K562 (cell line): ENCODE data around the gene ZNF407. TPM values are rescaled to one million over a fixed set of nuclear protein-coding genes. Genes with fewer than 3 reads are reported as not detected.

Experiments used
- ATAC-seq: fragments of 200-7000 bp; cut with Tn5 transposase; 3 replicates; pipeline ENCODE4 v1.9.1; 2020; ENCODE audit warnings: moderate library complexity
- BruUV-seq: library from RNA; stranded (reverse); fragments of 400-500 nt; replicated peaks from 2 replicates; lab custom pipeline; 2021; lab: Mats Ljungman, UMichigan
- CTCF ChIA-PET: fragments of 300-600 bp; formaldehyde crosslinking; extraction: SDS; loops from one replicate; lab custom pipeline; 2021; ENCODE audit warnings: low intra/inter-chr PET ratio; lab: Yijun Ruan, JAX
- POLR2A ChIA-PET: fragments of 300-600, 350-650 bp; sonication (Branson Sonifier 250); formaldehyde crosslinking; extraction: SDS; loops from one replicate; lab custom pipeline; 2021; ENCODE audit warnings: antibody characterized with exemption, inconsistent platforms; lab: Yijun Ruan, JAX
- DNase-seq, 4 experiments: peaks; one replicate each; pipeline versions ENCODE4 v3.0.0 to v3.0.0-alpha.2; 2011 to 2018; ENCODE audit warnings: low spot score in 3 of 4, mixed read lengths in 3 of 4; ENCODE audit errors: extremely low read depth in 1 of 4
- FAIRE-seq: peaks from 2 replicates; lab custom pipeline; 2011; peaks lifted over from hg19 to GRCh38; lab: Jason Lieb, UNC
- H2AFZ ChIP-seq: 2 replicates; pipeline ENCODE4 v1.6.0; 2011; ENCODE audit warnings: low read depth, low read length, control low read depth, inconsistent platforms
- H3K27ac ChIP-seq: fragments of 200-600 bp; 3 replicates; pipeline ENCODE4 v1.8.0; 2011; ENCODE audit warnings: low read depth, mild to moderate bottlenecking, control low read depth, inconsistent platforms, low read length, moderate library complexity, mixed read lengths; ENCODE audit errors: extremely low read depth
- H3K27me3 ChIP-seq, 2 experiments: fragments of 300-600 bp in 1 of 2; 2 replicates in 1 of 2; 3 replicates in 1 of 2; pipeline versions ENCODE4 v1.6.0 to v1.8.0; 2011; ENCODE audit warnings: inconsistent platforms in 2 of 2, low read length in 2 of 2, mild to moderate bottlenecking in 1 of 2, mixed read lengths in 1 of 2, moderate library complexity in 1 of 2; ENCODE audit not compliant: control insufficient read depth in 2 of 2, insufficient read depth in 2 of 2
- H3K36me3 ChIP-seq: fragments of 300-600 bp; 3 replicates; pipeline ENCODE4 v1.8.0; 2011; ENCODE audit warnings: mild to moderate bottlenecking, low read length, inconsistent platforms; ENCODE audit not compliant: control insufficient read depth, insufficient read depth
- H3K4me1 ChIP-seq, 2 experiments: fragments of 200-600 bp in 1 of 2; replicated peaks in 1 of 2; 2 replicates in 1 of 2; 3 replicates in 1 of 2; pipeline versions ENCODE4 v1.5.1 to v1.8.0; 2011; ENCODE audit warnings: inconsistent platforms in 2 of 2, low read length in 2 of 2, mild to moderate bottlenecking in 1 of 2, mixed read lengths in 1 of 2, moderate library complexity in 1 of 2; ENCODE audit not compliant: control insufficient read depth in 2 of 2, insufficient read depth in 2 of 2
- H3K4me2 ChIP-seq: 2 replicates; pipeline ENCODE4 v1.6.1; 2011; ENCODE audit warnings: low read length, control low read depth, inconsistent platforms, mixed read lengths; ENCODE audit not compliant: insufficient read depth
- H3K4me3 ChIP-seq: fragments of 200-600 bp; sonication (generic), shearing (Covaris generic); 2 replicates; pipeline ENCODE4 v1.5.1; 2016; ENCODE audit warnings: control low read depth, inconsistent platforms
- H3K79me2 ChIP-seq: fragments of 200-600 bp; 3 replicates; pipeline ENCODE4 v1.8.0; 2011; ENCODE audit warnings: low read length, inconsistent platforms; ENCODE audit not compliant: control insufficient read depth, insufficient read depth
- H3K9ac ChIP-seq, 2 experiments: 2 replicates each; pipeline versions ENCODE4 v1.6.0 to v1.6.1; 2011; ENCODE audit warnings: low read depth in 2 of 2, low read length in 2 of 2, control low read depth in 1 of 2, inconsistent platforms in 1 of 2, mild to moderate bottlenecking in 1 of 2, mixed read lengths in 1 of 2; ENCODE audit not compliant: insufficient read depth in 1 of 2
- H3K9me1 ChIP-seq: one replicate; pipeline ENCODE4 v1.6.0; 2011; ENCODE audit warnings: inconsistent platforms, mild to moderate bottlenecking, low read length, moderate library complexity; ENCODE audit not compliant: control insufficient read depth, insufficient read depth
- H3K9me3 ChIP-seq: replicated peaks from 2 replicates; pipeline ENCODE4 v1.5.1; 2011; ENCODE audit warnings: low read depth, low read length, inconsistent platforms; ENCODE audit not compliant: control insufficient read depth, insufficient read depth
- H4K20me1 ChIP-seq: replicated peaks from 2 replicates; pipeline ENCODE4 v1.6.1; 2011; ENCODE audit warnings: low read length, inconsistent platforms, mixed read lengths; ENCODE audit not compliant: control insufficient read depth, insufficient read depth
- ARID1B ChIP-seq: fragments of 450-650 bp; IDR thresholded peaks from 2 replicates; pipeline ENCODE4 v1.6.1; 2016; ENCODE audit warnings: antibody characterized with exemption, mild to moderate bottlenecking, inconsistent platforms
- BRCA1 ChIP-seq, 2 experiments: fragments of 450-650 bp in 1 of 2; sonication (generic) in 1 of 2; formaldehyde crosslinking in 1 of 2; IDR thresholded peaks; 2 replicates each; pipeline versions ENCODE4 v1.5.0 to v1.6.1; 2017 to 2020; ENCODE audit warnings: mild to moderate bottlenecking in 1 of 2, missing genetic modification reagents in 1 of 2
- FOS ChIP-seq: IDR thresholded peaks from 3 replicates; pipeline ENCODE4 v1.6.1; 2011; ENCODE audit not compliant: insufficient read length; ENCODE audit errors: extremely low read depth
- JUN ChIP-seq, 2 experiments: sonication (generic) in 1 of 2; formaldehyde crosslinking in 1 of 2; IDR thresholded peaks; 2 replicates each; pipeline versions ENCODE4 v1.6.1 to v1.8.0; 2012 to 2022; ENCODE audit warnings: borderline replicate concordance in 2 of 2, mild to moderate bottlenecking in 2 of 2, improper control_type of control experiment in 1 of 2, low read depth in 1 of 2, low read length in 1 of 2, missing genetic modification reagents in 1 of 2
- MAFG ChIP-seq: fragments of 450-650 bp; conservative IDR thresholded peaks from 2 replicates; pipeline ENCODE4 v1.6.1; 2016; ENCODE audit warnings: missing genetic modification characterization, missing compliant biosample characterization
- NELFE ChIP-seq: IDR thresholded peaks from 2 replicates; pipeline ENCODE4 v1.6.1; 2011; ENCODE audit warnings: mild to moderate bottlenecking; ENCODE audit not compliant: insufficient read depth, insufficient read length
- NEUROD1 ChIP-seq: fragments of 150-350 bp; IDR thresholded peaks from 2 replicates; pipeline ENCODE4 v1.6.1; 2014; ENCODE audit warnings: borderline replicate concordance, low read length, low read depth; ENCODE audit not compliant: partially characterized antibody
- PHB2 ChIP-seq: fragments of 450-650 bp; IDR thresholded peaks from 2 replicates; pipeline ENCODE4 v1.6.1; 2017; ENCODE audit warnings: low read depth
- RUNX1 ChIP-seq: sonication (generic); IDR thresholded peaks from 2 replicates; pipeline ENCODE4 v1.6.1; 2016; ENCODE audit warnings: antibody characterized with exemption, low read depth
- SIRT6 ChIP-seq: IDR thresholded peaks from one replicate; pipeline ENCODE4 v1.6.1; 2012; ENCODE audit warnings: low read depth, mild to moderate bottlenecking, control low read depth, inconsistent platforms, low read length, moderate library complexity
- SMARCA4 ChIP-seq: fragments of 450-650 bp; IDR thresholded peaks from 2 replicates; pipeline ENCODE4 v1.6.1; 2016
- TAF15 ChIP-seq: fragments of 200-400 bp; formaldehyde crosslinking; IDR thresholded peaks from 2 replicates; pipeline ENCODE4 v1.6.1; 2017; ENCODE audit warnings: mild to moderate bottlenecking, low read depth, low read length, moderate library complexity
- ZNF174 ChIP-seq: fragments of 250-450 bp; sonication (Bioruptor Pico); IDR thresholded peaks from 2 replicates; pipeline ENCODE4 v1.4.0; 2020; ENCODE audit warnings: mild to moderate bottlenecking
- ZNF324 ChIP-seq: fragments of 250-450 bp; sonication (Bioruptor Pico); IDR thresholded peaks from 2 replicates; pipeline ENCODE4 v1.4.0; 2020; ENCODE audit warnings: mild to moderate bottlenecking
- ZNF41 ChIP-seq: fragments of 250-450 bp; sonication (Bioruptor Pico); conservative IDR thresholded peaks from 2 replicates; pipeline ENCODE4 v1.4.0; 2020; ENCODE audit warnings: mild to moderate bottlenecking
- WGBS: fragments of 100-300 bp; shearing (Covaris generic); methylation state at CpG from one replicate; pipeline ENCODE4 v1.1.6; 2016; ENCODE audit warnings: low coverage, mixed read lengths; ENCODE audit not compliant: insufficient coverage; ENCODE audit errors: missing lambda C conversion rate; 5-methylcytosine and 5-hydroxymethylcytosine counted together
- in situ Hi-C: fragments of 300-500 bp; cut with MboI; formaldehyde crosslinking; loops from 4 replicates; pipeline ENCODE4 v1.15.0; 2018; ENCODE audit warnings: inconsistent platforms, mixed read lengths
- intact Hi-C: fragments of 100-400 bp; cut with micrococcal nuclease; formaldehyde crosslinking; loops from 2 replicates; pipeline ENCODE4 v1.14.2; 2022
- polyA plus RNA-seq, 8 experiments: library from polyadenylated mRNA; depleted of rRNA in 4 of 8; stranded (reverse) in 5 of 8; unstranded in 3 of 8; fragments of >200 nt; fragmentation: Nextera tagmentation in 2 of 8; fragmentation: Illumina TruSeq in 1 of 8; extraction: Ambion mirVana in 2 of 8; extraction: Trizol in 1 of 8; gene quantifications; 2 replicates each; pipeline versions ENCODE4 v1.2.1 to v1.2.3, GENCODE V29; 2011 to 2014; ENCODE audit warnings: inconsistent platforms in 1 of 8, missing spikeins in 1 of 8
- total RNA-seq, 7 experiments: library from RNA; depleted of rRNA in 6 of 7; stranded (reverse); fragments of >200 nt in 6 of 7; fragmentation: Illumina TruSeq in 2 of 7; extraction: Trizol in 2 of 7; gene quantifications; 2 replicates each; pipeline versions ENCODE4 v1.2.1 to v1.2.3, GENCODE V29; 2011 to 2021; ENCODE audit warnings: low replicate concordance in 1 of 7
- TF ChIP-seq, protein P1 (sequence below): fragments of 250-450 bp; sonication (Bioruptor Pico); IDR thresholded peaks from 2 replicates; pipeline ENCODE4 v1.8.0; 2022; ENCODE audit warnings: inconsistent platforms
- TF ChIP-seq, protein P2 (sequence below): fragments of 450-650 bp; IDR thresholded peaks from 2 replicates; pipeline ENCODE4 v1.6.1; 2017; ENCODE audit warnings: mild to moderate bottlenecking, moderate library complexity
- TF ChIP-seq, protein P3 (sequence below), 3 experiments: IDR thresholded peaks in 2 of 3; conservative IDR thresholded peaks in 1 of 3; 2 replicates each; pipeline ENCODE4 v1.5.1; 2011 to 2012; ENCODE audit warnings: low read length in 3 of 3, mild to moderate bottlenecking in 3 of 3, control low read depth in 2 of 3, improper control_type of control experiment in 1 of 3, inconsistent platforms in 1 of 3, low read depth in 1 of 3, mixed read lengths in 1 of 3, moderate library complexity in 1 of 3; ENCODE audit not compliant: insufficient read depth in 2 of 3

ZNF407 gene
- total and polyA plus RNA-seq, 9 of the 15 experiments (the other 6 are each of a cell fraction or from before 2014, with no cell fraction given) = 0.21 to 5.4 (median 2.3) TPM

DNA sequence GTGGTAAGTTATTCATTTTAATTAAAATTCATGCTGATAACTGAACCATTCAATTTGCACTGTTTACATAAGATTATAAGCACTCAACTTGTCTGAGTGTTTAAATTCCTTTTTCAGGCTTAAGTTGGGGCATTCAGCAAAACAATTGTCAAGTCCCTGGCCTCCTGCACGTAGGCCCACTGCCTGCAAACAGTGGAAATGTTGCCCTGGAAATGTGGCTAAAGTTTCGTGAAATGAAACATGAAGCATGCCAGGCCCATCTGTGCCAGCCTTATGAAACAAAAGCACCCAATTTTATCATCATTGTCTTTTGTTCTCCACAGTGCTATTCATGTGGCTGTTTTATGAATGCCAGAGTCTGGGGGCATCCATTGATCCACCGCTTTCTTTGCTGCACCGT, 447.6 kb downstream of the ZNF407 start:
- Histone ChIP-seq H3K36me3 (no peaks in the 10 kb centered on the region), H3K27ac (no peak overlapping the region), H3K27me3 (no peaks in the 10 kb centered on the region), H4K20me1 (no peaks in the 10 kb centered on the region), H3K4me1 (no peaks in the 10 kb centered on the region), H3K9me3 (no peaks in the 10 kb centered on the region), H3K9me1 (no peaks in the 10 kb centered on the region), H3K9ac (no peak overlapping the region), H3K79me2 (no peaks in the 10 kb centered on the region), H3K4me3 (no peak overlapping the region), H2AFZ (no peak overlapping the region), H3K4me2 (no peak overlapping the region)
- 39% methylated on average over 4 of the region's 4 CpGs for WGBS
- POLR2A ChIA-PET = no interaction called here
- intact Hi-C loops = no loop called here
- in situ Hi-C loops = no loop called here
- ATAC-seq (no peak), DNase-seq (no peak), FAIRE-seq (no peak)
- no TSS peak for BruUV-seq
- CTCF ChIA-PET = no interaction called here
- TF ChIP-seq, protein P1, sequence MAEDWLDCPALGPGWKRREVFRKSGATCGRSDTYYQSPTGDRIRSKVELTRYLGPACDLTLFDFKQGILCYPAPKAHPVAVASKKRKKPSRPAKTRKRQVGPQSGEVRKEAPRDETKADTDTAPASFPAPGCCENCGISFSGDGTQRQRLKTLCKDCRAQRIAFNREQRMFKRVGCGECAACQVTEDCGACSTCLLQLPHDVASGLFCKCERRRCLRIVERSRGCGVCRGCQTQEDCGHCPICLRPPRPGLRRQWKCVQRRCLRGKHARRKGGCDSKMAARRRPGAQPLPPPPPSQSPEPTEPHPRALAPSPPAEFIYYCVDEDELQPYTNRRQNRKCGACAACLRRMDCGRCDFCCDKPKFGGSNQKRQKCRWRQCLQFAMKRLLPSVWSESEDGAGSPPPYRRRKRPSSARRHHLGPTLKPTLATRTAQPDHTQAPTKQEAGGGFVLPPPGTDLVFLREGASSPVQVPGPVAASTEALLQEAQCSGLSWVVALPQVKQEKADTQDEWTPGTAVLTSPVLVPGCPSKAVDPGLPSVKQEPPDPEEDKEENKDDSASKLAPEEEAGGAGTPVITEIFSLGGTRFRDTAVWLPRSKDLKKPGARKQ = no peak
- TF ChIP-seq ARID1B (no peak), ZNF41 (CRISPR knock-in tag) (no peak), BRCA1 (IDR thresholded peaks at IDR 0.05) (no peak), BRCA1 (CRISPR knock-in tag; IDR thresholded peaks at IDR 0.05) (no peak), ZNF174 (no peak), SMARCA4 (no peak), NEUROD1 (no peak), TAF15 (no peak), FOS (no peak), NELFE (no peak), ZNF324 (CRISPR knock-in tag) (no peak), JUN (IDR thresholded peaks at IDR 0.05; ENCODE audit: borderline replicate concordance, low read depth, low read length) (no peak), JUN (CRISPR knock-in tag; IDR thresholded peaks at IDR 0.05; ENCODE audit: borderline replicate concordance) (no peak), SIRT6 (no peak), RUNX1 (no peak), MAFG (tag) (no peak), PHB2 (no peak)
- TF ChIP-seq, protein P2, sequence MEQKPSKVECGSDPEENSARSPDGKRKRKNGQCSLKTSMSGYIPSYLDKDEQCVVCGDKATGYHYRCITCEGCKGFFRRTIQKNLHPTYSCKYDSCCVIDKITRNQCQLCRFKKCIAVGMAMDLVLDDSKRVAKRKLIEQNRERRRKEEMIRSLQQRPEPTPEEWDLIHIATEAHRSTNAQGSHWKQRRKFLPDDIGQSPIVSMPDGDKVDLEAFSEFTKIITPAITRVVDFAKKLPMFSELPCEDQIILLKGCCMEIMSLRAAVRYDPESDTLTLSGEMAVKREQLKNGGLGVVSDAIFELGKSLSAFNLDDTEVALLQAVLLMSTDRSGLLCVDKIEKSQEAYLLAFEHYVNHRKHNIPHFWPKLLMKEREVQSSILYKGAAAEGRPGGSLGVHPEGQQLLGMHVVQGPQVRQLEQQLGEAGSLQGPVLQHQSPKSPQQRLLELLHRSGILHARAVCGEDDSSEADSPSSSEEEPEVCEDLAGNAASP = no peak
- TF ChIP-seq, protein P3, sequence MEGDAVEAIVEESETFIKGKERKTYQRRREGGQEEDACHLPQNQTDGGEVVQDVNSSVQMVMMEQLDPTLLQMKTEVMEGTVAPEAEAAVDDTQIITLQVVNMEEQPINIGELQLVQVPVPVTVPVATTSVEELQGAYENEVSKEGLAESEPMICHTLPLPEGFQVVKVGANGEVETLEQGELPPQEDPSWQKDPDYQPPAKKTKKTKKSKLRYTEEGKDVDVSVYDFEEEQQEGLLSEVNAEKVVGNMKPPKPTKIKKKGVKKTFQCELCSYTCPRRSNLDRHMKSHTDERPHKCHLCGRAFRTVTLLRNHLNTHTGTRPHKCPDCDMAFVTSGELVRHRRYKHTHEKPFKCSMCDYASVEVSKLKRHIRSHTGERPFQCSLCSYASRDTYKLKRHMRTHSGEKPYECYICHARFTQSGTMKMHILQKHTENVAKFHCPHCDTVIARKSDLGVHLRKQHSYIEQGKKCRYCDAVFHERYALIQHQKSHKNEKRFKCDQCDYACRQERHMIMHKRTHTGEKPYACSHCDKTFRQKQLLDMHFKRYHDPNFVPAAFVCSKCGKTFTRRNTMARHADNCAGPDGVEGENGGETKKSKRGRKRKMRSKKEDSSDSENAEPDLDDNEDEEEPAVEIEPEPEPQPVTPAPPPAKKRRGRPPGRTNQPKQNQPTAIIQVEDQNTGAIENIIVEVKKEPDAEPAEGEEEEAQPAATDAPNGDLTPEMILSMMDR (IDR thresholded peaks at IDR 0.05 in 2 of 3, conservative IDR thresholded peaks at IDR 0.05 in 1 of 3; ENCODE audit: insufficient read depth in 2 of 3, low read depth in 1 of 3, low read length in 3 of 3) = no peak
